Right lobe of liver (tissue), 4 donors: ENCODE measurements around the gene CTNNB1.

Experiments used
- POLR2A ChIP-seq: fragments of 450-650 bp; IDR thresholded peaks from one replicate; pipeline ENCODE4 v1.6.1; 2017; ENCODE audit warnings: antibody characterized with exemption, mild to moderate bottlenecking
- TF ChIP-seq, protein P1 (sequence below), 4 donors: fragments of 200-600 bp in 3 of 4; fragments of 450-650 bp in 1 of 4; IDR thresholded peaks; one replicate each; pipeline versions ENCODE4 v1.5.1 to v1.8.0; 2016 to 2022; ENCODE audit warnings: antibody characterized with exemption in 4 of 4, mild to moderate bottlenecking in 2 of 4
- donor health status: DM: no; HTN: no; CAD: no.
- donor health status: DM: no; HTN: no; CAD: no.
- donor health status: DM: no; HTN: yes; CAD: no.

DNA sequence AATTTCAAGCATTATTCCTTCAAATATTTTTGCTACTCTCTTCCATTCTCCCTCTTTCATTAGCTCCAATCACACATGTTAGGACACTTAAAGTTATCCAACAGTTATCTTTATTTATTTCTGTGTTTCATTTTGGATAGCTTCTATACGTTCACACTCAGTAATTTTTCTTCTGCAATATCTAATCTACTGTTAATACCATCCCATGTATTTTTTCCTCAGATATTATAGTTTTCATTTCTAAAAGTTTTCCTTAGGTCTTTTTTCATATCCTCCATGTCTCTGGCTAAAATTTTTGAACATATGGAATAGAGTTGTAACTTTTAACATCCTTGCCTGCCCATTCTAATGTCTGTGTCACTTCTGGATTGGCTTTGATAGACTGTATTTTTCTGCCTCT, 73.4 kb downstream of the CTNNB1 start:
- TF ChIP-seq POLR2A, result no peak
- TF ChIP-seq, protein P1, sequence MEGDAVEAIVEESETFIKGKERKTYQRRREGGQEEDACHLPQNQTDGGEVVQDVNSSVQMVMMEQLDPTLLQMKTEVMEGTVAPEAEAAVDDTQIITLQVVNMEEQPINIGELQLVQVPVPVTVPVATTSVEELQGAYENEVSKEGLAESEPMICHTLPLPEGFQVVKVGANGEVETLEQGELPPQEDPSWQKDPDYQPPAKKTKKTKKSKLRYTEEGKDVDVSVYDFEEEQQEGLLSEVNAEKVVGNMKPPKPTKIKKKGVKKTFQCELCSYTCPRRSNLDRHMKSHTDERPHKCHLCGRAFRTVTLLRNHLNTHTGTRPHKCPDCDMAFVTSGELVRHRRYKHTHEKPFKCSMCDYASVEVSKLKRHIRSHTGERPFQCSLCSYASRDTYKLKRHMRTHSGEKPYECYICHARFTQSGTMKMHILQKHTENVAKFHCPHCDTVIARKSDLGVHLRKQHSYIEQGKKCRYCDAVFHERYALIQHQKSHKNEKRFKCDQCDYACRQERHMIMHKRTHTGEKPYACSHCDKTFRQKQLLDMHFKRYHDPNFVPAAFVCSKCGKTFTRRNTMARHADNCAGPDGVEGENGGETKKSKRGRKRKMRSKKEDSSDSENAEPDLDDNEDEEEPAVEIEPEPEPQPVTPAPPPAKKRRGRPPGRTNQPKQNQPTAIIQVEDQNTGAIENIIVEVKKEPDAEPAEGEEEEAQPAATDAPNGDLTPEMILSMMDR (IDR thresholded peaks at IDR 0.05), result no peak
